Liver (tissue), 9 donors: ENCODE measurements around the gene CHMP3. TPM values are rescaled to one million over a fixed set of nuclear protein-coding genes. Genes with fewer than 3 reads are reported as not detected.

Source experiments
- DNase-seq: peaks from one replicate; pipeline ENCODE4 v3.0.0-alpha.2; 2017; ENCODE audit warnings: low spot score
- H3K27ac ChIP-seq, 2 donors: one replicate each; pipeline ENCODE4 v1.7.0; 2013; ENCODE audit warnings: inconsistent platforms in 2 of 2, low read length in 2 of 2, control low read depth in 1 of 2, low read depth in 1 of 2, mild to moderate bottlenecking in 1 of 2
- H3K27me3 ChIP-seq, 4 donors: one replicate each; pipeline versions ENCODE4 v1.6.1 to v1.7.0; 2013; ENCODE audit warnings: low read length in 3 of 4, inconsistent platforms in 1 of 4, mild to moderate bottlenecking in 1 of 4, moderate library complexity in 1 of 4; ENCODE audit not compliant: control insufficient read depth in 4 of 4, insufficient read depth in 4 of 4
- H3K36me3 ChIP-seq, 4 donors: one replicate each; pipeline versions ENCODE4 v1.6.1 to v1.7.0; 2013; ENCODE audit warnings: low read length in 3 of 4, mild to moderate bottlenecking in 3 of 4, low read depth in 1 of 4, moderate library complexity in 1 of 4; ENCODE audit not compliant: control insufficient read depth in 4 of 4, insufficient read depth in 3 of 4
- H3K4me1 ChIP-seq, 4 donors: one replicate each; pipeline versions ENCODE4 v1.6.1 to v1.7.0; 2013; ENCODE audit warnings: low read length in 3 of 4, mild to moderate bottlenecking in 3 of 4, moderate library complexity in 1 of 4; ENCODE audit not compliant: control insufficient read depth in 4 of 4, insufficient read depth in 4 of 4
- H3K4me3 ChIP-seq, 3 donors: one replicate each; pipeline versions ENCODE4 v1.6.1 to v1.7.0; 2013; ENCODE audit warnings: low read length in 3 of 3, control low read depth in 1 of 3, low read depth in 1 of 3, mild to moderate bottlenecking in 1 of 3
- H3K9ac ChIP-seq, 2 donors: one replicate each; pipeline ENCODE4 v1.7.0; 2013; ENCODE audit warnings: low read length in 2 of 2, mild to moderate bottlenecking in 2 of 2, moderate library complexity in 2 of 2, control low read depth in 1 of 2, low read depth in 1 of 2
- H3K9me3 ChIP-seq, 4 donors: one replicate each; pipeline versions ENCODE4 v1.6.1 to v1.7.0; 2013; ENCODE audit warnings: low read length in 3 of 4; ENCODE audit not compliant: control insufficient read depth in 4 of 4
- EGR1 ChIP-seq, 2 donors: IDR thresholded peaks; 2 replicates each; pipeline ENCODE4 v1.6.1; 2016 to 2018; ENCODE audit warnings: antibody characterized with exemption in 2 of 2, low read depth in 2 of 2
- FOXA1 ChIP-seq: IDR thresholded peaks from 2 replicates; pipeline ENCODE4 v1.6.1; 2016; ENCODE audit warnings: antibody characterized with exemption
- FOXA2 ChIP-seq: IDR thresholded peaks from 2 replicates; pipeline ENCODE4 v1.6.1; 2016; ENCODE audit warnings: antibody characterized with exemption
- GABPA ChIP-seq, 2 donors: IDR thresholded peaks in 1 of 2; conservative IDR thresholded peaks in 1 of 2; 2 replicates each; pipeline ENCODE4 v1.6.1; 2016; ENCODE audit warnings: antibody characterized with exemption in 2 of 2, mild to moderate bottlenecking in 1 of 2, moderate library complexity in 1 of 2
- HNF4A ChIP-seq, 2 donors: conservative IDR thresholded peaks; 2 replicates each; pipeline ENCODE4 v1.6.1; 2016; ENCODE audit warnings: antibody characterized with exemption in 2 of 2, mild to moderate bottlenecking in 2 of 2
- HNF4G ChIP-seq: IDR thresholded peaks from 2 replicates; pipeline ENCODE4 v1.6.1; 2016; ENCODE audit warnings: antibody characterized with exemption
- JUND ChIP-seq, 2 donors: IDR thresholded peaks; 2 replicates each; pipeline ENCODE4 v1.6.1; 2016; ENCODE audit warnings: antibody characterized with exemption in 2 of 2
- RAD21 ChIP-seq, 2 donors: IDR thresholded peaks; 2 replicates each; pipeline ENCODE4 v1.6.1; 2016; ENCODE audit warnings: antibody characterized with exemption in 2 of 2, mild to moderate bottlenecking in 2 of 2
- RXRA ChIP-seq, 2 donors: IDR thresholded peaks; 2 replicates each; pipeline ENCODE4 v1.6.1; 2017 to 2018; ENCODE audit warnings: antibody characterized with exemption in 2 of 2, mild to moderate bottlenecking in 1 of 2
- SP1 ChIP-seq: IDR thresholded peaks from 2 replicates; pipeline ENCODE4 v1.6.1; 2018; ENCODE audit warnings: antibody characterized with exemption, mild to moderate bottlenecking
- TAF1 ChIP-seq: conservative IDR thresholded peaks from 2 replicates; pipeline ENCODE4 v1.6.1; 2016; ENCODE audit warnings: antibody characterized with exemption, mild to moderate bottlenecking
- YY1 ChIP-seq: IDR thresholded peaks from 2 replicates; pipeline ENCODE4 v1.6.1; 2016; ENCODE audit warnings: antibody characterized with exemption, mild to moderate bottlenecking
- WGBS: extraction: QIAGEN DNeasy Blood & Tissue Kit; methylation state at CpG from one replicate; pipeline ENCODE4 v1.1.7; 2013; 5-methylcytosine and 5-hydroxymethylcytosine counted together
- polyA plus RNA-seq, 2 donors: library from polyadenylated mRNA; stranded (reverse) in 1 of 2; unstranded in 1 of 2; fragments of 200-250 nt in 1 of 2; fragments of >200 nt in 1 of 2; fragmentation: Nextera tagmentation in 1 of 2; extraction: Ambion mirVana in 1 of 2; gene quantifications; one replicate each; pipeline versions ENCODE4 v1.2.1 to v1.2.3, GENCODE V29; 2013 to 2015
- total RNA-seq, 2 donors: library from RNA; depleted of rRNA; stranded (reverse); fragments of >200 nt; gene quantifications; one replicate each; pipeline ENCODE4 v1.2.3, GENCODE V29; 2014
- TF ChIP-seq, protein P1 (sequence below): IDR thresholded peaks from 2 replicates; pipeline ENCODE4 v1.6.1; 2016; ENCODE audit warnings: antibody characterized with exemption
- TF ChIP-seq, protein P2 (sequence below): IDR thresholded peaks from 2 replicates; pipeline ENCODE4 v1.6.1; 2016; ENCODE audit warnings: antibody characterized with exemption
- TF ChIP-seq, protein P3 (sequence below): IDR thresholded peaks from 2 replicates; pipeline ENCODE4 v1.6.1; 2016; ENCODE audit warnings: antibody characterized with exemption, mild to moderate bottlenecking
- TF ChIP-seq, protein P4 (sequence below): IDR thresholded peaks from 2 replicates; pipeline ENCODE4 v1.6.1; 2016; ENCODE audit warnings: antibody characterized with exemption
- TF ChIP-seq, protein P5 (sequence below): fragments of 150-350 bp; IDR thresholded peaks from 2 replicates; pipeline ENCODE4 v1.5.1; 2017; ENCODE audit warnings: improper control_type of control experiment, low read depth, low read length; ENCODE audit not compliant: missing input control
- donor health status: healthy.
- donor health status: healthy.
- donor health status: healthy.
- donor health status: healthy.
- donor health status: healthy.

Gene CHMP3
- total and polyA plus RNA-seq, 4 donors = 20.6 to 25.1 (median 24.0) TPM

DNA sequence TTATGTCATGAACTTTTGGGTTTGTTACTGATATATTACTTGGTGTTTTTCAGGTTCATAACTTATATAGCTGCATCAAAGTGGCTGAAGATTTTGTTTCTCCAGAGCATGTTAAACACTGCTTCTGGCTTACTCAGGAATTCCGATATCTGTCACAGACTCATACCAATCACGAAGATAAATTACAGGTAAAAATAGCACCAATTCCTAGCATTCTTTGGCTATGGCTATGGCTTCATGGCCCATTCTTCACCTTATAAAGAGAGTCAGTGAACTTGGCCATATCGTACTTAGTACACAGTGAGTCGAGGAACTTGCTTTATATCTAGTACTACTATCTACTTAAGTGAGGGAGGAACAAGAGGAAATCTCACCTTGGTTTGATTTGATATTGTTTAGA, 72.2 kb downstream of the CHMP3 start:
- no peak overlapping the region for H3K9ac ChIP-seq
- peaks cover 5 to 65% (median 39%) of the 10 kb centered on the region in 4 donors for H3K36me3 ChIP-seq
- 91% methylated on average over 4 of the region's 4 CpGs for WGBS
- H3K27ac ChIP-seq = no peak overlapping the region
- H3K4me1 ChIP-seq = peaks cover 0 to 8% (median 7%) of the 10 kb centered on the region in 4 donors
- no peak overlapping the region for H3K4me3 ChIP-seq
- no peaks in the 10 kb centered on the region for H3K27me3 ChIP-seq
- TF ChIP-seq FOXA2 (no peak), JUND (IDR thresholded peaks at IDR 0.05) (no peak), YY1 (no peak), SP1 (no peak), RAD21 (IDR thresholded peaks at IDR 0.05) (no peak), RXRA (IDR thresholded peaks at IDR 0.05) (no peak)
- TF ChIP-seq, protein P1, sequence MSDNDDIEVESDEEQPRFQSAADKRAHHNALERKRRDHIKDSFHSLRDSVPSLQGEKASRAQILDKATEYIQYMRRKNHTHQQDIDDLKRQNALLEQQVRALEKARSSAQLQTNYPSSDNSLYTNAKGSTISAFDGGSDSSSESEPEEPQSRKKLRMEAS = no peak
- TF ChIP-seq, protein P2, sequence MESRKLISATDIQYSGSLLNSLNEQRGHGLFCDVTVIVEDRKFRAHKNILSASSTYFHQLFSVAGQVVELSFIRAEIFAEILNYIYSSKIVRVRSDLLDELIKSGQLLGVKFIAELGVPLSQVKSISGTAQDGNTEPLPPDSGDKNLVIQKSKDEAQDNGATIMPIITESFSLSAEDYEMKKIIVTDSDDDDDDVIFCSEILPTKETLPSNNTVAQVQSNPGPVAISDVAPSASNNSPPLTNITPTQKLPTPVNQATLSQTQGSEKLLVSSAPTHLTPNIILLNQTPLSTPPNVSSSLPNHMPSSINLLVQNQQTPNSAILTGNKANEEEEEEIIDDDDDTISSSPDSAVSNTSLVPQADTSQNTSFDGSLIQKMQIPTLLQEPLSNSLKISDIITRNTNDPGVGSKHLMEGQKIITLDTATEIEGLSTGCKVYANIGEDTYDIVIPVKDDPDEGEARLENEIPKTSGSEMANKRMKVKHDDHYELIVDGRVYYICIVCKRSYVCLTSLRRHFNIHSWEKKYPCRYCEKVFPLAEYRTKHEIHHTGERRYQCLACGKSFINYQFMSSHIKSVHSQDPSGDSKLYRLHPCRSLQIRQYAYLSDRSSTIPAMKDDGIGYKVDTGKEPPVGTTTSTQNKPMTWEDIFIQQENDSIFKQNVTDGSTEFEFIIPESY = no peak
- TF ChIP-seq, protein P3, sequence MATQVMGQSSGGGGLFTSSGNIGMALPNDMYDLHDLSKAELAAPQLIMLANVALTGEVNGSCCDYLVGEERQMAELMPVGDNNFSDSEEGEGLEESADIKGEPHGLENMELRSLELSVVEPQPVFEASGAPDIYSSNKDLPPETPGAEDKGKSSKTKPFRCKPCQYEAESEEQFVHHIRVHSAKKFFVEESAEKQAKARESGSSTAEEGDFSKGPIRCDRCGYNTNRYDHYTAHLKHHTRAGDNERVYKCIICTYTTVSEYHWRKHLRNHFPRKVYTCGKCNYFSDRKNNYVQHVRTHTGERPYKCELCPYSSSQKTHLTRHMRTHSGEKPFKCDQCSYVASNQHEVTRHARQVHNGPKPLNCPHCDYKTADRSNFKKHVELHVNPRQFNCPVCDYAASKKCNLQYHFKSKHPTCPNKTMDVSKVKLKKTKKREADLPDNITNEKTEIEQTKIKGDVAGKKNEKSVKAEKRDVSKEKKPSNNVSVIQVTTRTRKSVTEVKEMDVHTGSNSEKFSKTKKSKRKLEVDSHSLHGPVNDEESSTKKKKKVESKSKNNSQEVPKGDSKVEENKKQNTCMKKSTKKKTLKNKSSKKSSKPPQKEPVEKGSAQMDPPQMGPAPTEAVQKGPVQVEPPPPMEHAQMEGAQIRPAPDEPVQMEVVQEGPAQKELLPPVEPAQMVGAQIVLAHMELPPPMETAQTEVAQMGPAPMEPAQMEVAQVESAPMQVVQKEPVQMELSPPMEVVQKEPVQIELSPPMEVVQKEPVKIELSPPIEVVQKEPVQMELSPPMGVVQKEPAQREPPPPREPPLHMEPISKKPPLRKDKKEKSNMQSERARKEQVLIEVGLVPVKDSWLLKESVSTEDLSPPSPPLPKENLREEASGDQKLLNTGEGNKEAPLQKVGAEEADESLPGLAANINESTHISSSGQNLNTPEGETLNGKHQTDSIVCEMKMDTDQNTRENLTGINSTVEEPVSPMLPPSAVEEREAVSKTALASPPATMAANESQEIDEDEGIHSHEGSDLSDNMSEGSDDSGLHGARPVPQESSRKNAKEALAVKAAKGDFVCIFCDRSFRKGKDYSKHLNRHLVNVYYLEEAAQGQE = no peak
- DNase-seq = no peak
- H3K9me3 ChIP-seq = no peaks in the 10 kb centered on the region

DNA sequence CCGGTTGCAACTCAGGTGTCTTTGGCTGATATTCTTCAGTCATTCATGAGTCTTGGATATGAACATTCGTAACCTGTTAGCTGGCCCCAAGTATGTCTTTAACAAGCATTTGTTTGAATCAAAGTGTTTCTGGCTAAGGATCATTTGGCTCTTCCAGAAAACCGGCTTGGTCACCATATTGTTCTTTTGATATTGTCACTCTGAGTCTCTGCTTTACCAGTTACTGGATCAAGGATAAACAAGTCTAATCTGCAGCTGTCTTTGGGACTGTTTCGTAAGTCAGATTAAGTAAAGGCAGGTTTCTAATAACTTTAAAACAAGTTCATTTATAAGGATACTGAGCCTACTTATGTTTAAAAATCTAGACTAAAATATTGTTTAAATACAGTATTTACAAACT, 73.0 kb downstream of the CHMP3 start:
- H3K4me3 ChIP-seq = no peak overlapping the region
- WGBS = 98% methylated on average over 4 of the region's 4 CpGs
- no peak for TF ChIP-seq SP1
- no peak for TF ChIP-seq HNF4G
- no peak for TF ChIP-seq HNF4A (conservative IDR thresholded peaks at IDR 0.05)
- no peak for TF ChIP-seq JUND (IDR thresholded peaks at IDR 0.05)
- no peak for TF ChIP-seq TAF1
- TF ChIP-seq FOXA2 = no peak
- TF ChIP-seq, protein P3 = no peak
- TF ChIP-seq, protein P1 = no peak
- TF ChIP-seq GABPA (IDR thresholded peaks at IDR 0.05 in 1 of 2, conservative IDR thresholded peaks at IDR 0.05 in 1 of 2) = no peak
- no peak for TF ChIP-seq FOXA1
- no peak for TF ChIP-seq EGR1 (IDR thresholded peaks at IDR 0.05; ENCODE audit: low read depth in 2 of 2)
- TF ChIP-seq, protein P4, sequence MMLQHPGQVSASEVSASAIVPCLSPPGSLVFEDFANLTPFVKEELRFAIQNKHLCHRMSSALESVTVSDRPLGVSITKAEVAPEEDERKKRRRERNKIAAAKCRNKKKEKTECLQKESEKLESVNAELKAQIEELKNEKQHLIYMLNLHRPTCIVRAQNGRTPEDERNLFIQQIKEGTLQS = no peak
- TF ChIP-seq, protein P5, sequence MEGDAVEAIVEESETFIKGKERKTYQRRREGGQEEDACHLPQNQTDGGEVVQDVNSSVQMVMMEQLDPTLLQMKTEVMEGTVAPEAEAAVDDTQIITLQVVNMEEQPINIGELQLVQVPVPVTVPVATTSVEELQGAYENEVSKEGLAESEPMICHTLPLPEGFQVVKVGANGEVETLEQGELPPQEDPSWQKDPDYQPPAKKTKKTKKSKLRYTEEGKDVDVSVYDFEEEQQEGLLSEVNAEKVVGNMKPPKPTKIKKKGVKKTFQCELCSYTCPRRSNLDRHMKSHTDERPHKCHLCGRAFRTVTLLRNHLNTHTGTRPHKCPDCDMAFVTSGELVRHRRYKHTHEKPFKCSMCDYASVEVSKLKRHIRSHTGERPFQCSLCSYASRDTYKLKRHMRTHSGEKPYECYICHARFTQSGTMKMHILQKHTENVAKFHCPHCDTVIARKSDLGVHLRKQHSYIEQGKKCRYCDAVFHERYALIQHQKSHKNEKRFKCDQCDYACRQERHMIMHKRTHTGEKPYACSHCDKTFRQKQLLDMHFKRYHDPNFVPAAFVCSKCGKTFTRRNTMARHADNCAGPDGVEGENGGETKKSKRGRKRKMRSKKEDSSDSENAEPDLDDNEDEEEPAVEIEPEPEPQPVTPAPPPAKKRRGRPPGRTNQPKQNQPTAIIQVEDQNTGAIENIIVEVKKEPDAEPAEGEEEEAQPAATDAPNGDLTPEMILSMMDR = no peak
- peaks cover 7 to 69% (median 44%) of the 10 kb centered on the region in 4 donors for H3K36me3 ChIP-seq
- H3K9ac ChIP-seq = no peak overlapping the region
- no peak overlapping the region for H3K27ac ChIP-seq
- H3K27me3 ChIP-seq = no peaks in the 10 kb centered on the region
- no peak for DNase-seq
- no peaks in the 10 kb centered on the region for H3K9me3 ChIP-seq
- peaks cover 0 to 8% (median 7%) of the 10 kb centered on the region in 4 donors for H3K4me1 ChIP-seq
